ENCODE results near the gene PNKD.

PNKD gene

DNA sequence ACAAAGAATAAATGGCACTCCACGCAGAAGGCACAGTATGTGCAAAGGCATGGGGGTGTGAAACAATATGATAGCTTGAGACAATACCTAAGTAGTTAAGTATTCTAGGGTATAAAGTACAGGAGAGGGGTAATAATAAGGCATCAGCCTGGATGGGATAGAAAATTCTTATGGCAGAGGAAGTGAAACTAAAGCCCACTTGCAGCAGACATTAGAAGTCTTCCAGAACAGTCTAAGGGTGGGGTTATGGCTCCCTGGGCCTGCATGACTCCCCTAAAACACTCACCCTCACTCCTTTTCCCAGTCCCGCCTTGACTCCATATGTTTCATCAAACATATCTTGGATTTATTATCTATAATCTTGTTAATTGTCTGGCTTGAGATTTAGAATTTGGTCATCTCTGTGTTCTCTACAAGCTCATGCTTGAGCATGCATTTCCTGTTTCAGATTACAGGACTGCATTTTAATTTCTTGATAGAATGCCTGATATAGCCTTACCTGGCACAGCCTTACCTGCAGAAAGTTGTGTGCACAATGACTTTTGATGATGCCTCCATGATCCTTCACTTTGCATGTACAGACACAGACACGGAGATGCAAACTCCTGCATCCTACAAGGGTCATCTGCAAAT lies 50.5 kb downstream of the PNKD start:
- no peak for DNase-seq

DNA sequence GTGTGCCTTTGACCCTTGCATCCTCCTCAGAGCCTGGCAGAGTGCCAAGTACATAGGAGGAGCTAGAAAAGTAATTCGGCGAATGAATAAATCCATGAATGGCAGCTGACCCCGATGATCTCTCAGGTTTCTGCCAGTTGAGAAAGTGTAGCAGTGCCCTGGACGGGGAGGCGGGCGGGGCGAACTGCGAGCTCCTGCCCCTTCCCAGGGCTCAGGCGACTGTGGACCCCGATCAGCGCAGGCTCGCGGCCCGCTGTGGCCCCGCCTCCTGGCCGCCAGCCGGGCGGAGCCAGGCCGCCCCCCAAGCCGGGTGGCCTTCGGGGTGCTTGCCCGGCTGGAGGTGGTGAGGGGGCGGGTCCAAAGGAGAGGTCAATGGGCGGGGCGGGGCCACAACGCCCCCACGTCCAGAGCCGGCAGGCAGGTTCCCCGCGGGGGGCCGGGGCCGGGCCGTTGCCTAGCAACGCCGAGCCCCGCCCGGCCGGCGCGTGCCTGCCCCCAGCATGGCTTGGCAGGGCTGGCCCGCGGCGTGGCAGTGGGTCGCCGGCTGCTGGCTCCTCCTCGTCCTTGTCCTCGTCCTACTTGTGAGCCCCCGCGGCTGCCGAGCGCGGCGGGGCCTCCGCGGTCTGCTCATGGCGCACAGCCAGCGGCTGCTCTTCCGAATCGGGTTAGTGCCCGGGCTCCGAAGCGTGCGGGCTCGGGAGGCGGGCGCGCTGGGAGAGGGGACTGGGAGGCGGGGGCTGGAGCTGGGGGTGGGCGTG lies 52.6 kb downstream of the PNKD start:
- DNase-seq: peak; percentile 87

- DNase-seq: peak; percentile 69
These were observed 53.5 kb downstream of the PNKD start for GRCh38 chr2:218323526-218324472.

GRCh38 chr2:218325566-218326160 lies 55.3 kb downstream of the PNKD start:
- DNase-seq: no peak

GRCh38 chr2:218326315-218326714 lies 56.0 kb downstream of the PNKD start:
- no peak for DNase-seq

- DNase-seq: no peak
These were observed 57.3 kb downstream of the PNKD start for GRCh38 chr2:218327451-218328210.

DNA sequence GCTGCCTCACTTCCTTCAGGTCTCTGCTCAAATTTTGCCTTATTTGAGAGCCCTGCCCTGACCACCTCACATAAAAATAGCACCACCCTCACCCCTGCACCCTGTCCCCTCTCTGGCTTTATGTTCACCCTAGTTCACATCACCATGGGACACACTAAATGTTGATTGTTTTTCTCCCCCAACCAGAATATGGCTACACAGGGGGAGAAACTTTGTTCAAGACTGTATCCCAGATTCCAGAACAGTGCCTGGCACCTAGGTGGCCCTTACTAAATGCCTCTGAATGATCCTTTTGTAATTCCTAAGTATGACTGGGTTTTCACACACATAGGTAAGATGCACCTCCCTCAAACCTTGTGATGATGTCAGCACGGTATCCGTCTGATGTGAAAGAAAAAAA lies 58.0 kb downstream of the PNKD start:
- no peak for DNase-seq

DNA sequence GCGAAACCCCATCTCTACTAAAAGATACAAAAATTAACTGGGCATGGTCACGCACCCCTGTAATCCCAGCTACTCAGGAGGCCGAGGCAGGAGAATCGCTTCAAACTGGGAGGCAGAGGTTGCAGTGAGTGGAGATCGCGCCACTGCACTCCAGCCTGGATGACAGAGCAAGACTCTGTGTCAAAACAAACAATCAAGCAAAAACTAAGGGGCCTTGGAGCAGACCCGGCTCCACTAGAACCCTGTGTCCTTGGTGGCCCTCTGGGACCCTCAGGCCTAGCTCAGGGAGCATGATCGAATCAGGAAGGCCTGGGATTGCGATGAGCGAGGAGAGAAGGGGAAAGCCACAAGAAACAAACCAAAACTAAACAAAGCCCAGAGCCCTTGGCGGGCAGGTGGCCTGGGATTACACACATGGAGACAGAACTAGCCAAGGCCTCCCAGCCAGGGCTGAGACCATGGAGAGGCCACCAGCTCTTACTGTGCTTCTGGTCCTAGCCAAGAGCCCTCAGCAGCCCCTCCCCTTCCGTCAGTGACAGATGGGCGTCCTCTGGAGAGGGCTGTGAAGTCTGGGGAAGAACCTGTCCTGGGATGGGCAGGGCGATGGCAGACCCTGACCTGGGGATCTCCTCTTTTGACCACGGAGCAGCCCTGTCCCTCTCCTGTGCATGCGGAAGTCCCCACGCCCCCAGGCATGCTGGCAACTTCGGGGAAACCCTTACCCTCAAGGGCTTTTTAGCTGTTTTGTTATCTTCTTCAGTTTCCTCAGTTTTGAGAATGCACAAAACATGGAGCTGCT lies 58.9 kb downstream of the PNKD start:
- no peak for DNase-seq

- no peak for DNase-seq
These were observed 59.7 kb downstream of the PNKD start for GRCh38 chr2:218329826-218330593.

DNA sequence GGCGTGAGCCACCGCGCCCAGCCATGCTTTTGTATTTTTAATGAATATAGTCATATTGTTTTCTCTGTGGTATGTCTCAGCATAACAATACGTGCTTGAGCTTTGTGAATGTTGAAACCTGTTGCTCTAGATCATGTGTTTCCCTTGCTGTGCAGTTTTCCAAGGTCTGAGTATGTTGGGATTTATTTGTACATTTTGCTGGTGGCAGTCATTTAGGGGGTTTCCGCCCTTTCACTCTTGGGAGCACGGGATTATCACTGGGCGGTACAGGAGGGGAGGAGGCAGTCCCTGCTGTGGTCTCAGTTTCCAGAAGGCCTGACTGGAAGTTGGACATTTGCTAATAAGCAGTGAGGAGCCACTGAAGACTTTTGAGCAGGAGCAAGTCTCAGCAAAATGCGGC lies 61.4 kb downstream of the PNKD start:
- DNase-seq: no peak

DNA sequence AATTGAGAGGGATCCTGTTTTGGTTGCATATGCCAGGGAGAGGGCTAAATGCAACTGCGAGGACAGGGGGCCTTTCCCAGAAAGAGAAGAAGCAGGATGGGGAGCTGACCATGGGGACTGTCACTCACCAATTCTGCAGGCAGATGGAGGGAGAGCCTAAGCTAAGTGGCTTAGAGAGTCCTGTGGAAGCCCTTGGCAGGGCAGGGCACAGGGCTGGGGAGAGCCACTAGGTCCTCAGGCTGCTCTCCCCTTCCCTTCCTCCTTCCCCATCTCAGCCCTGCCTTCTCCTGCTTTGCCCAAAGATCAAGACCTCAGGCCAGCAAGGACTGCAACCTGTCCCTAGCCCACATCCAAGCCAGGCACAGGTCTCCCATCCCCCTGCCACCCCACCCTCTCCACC lies 62.0 kb downstream of the PNKD start:
- no peak for DNase-seq

DNA sequence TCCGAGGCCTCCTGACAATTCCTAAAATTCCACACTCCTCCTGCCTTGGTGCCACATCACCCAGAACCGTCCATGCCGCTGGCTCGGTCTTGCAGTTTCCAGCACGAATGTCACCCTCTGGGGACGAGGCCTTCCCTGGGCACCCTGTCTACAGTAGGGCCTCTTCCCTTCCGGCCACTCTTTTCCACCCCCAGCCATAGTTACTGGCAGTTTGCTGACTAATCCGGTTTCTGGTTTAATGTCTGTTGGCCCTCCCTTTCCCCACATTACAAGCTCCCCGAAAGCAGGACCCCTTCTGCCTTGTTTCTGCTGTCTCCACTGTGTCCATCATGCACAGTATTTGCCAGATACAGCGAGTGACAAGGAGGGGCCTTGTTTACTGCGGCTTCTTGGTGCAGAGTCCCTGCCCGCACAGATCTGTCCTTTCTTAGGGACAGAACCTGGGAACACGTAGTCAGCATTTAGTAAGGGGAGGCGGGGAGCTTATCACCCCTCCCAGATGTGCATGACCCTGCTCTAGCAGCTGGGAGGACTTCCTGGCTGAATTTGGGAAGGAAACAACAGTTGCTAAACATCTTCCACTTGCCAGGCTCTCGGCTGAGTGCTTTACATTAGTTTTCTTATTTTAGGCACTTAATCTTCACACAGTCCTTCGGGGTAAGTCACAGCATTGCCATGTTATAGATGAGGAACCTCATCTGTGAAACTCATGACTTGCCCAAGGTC lies 62.8 kb downstream of the PNKD start:
- DNase-seq: peak; percentile 55

- no peak for DNase-seq
These were observed 64.2 kb downstream of the PNKD start for GRCh38 chr2:218334531-218334930.

DNA sequence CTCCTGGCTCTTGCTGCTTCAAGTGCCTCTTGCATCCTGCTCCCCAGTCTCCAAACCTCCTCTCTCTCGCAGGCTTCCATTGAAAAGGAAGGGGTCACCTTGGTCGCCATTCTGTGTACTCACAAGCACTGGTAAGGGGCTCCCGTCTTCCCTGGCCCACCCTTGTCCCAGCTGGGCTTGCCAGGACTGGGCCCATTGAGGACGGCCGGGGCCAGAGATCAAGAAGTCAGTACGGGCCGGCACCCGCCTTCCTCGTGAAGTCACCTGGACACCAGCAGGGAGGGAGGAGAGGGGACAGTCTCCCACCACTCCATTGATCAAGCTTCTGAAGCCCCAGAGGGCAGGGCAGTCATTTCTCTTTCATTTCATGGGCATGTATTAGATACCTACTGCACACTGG lies 70.3 kb downstream of the PNKD start:
- DNase-seq: no peak

DNA sequence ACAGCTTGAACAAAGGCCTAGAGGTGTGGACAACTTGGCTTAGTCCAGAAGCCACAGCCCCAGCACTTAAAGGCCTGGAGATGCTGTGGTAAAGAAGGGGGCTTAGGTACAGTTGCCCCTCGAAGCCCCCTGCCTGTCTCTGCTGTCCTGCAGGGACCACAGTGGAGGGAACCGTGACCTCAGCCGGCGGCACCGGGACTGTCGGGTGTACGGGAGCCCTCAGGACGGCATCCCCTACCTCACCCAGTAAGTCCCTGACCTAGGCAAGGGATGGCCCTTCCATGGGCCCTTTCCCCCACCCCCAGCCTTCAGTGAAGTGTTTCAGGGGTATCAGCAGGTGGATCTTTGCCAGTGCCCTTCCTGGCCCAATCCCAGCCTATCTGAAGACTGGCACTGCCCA lies 71.1 kb downstream of the PNKD start:
- no peak for DNase-seq

DNA sequence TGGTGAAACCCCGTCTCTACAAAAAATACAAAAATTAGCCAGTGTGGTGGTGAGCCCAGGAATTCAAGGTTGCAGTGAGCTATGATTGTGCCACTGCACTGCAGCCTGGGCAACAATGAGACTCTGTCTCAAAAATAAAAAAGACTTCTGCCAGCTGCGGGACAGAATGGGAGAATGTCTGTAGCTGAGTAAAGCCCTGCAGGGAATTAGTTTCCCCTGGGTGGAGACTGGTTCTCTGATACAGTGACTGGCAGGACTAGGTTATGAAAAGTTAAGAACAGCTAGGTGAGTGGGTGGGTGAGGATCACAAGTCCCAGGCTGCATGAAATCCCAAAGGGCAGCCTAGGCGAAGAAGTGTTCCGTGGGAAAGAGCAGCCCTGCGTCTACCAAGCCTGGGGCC lies 72.5 kb downstream of the PNKD start:
- no peak for DNase-seq

DNA sequence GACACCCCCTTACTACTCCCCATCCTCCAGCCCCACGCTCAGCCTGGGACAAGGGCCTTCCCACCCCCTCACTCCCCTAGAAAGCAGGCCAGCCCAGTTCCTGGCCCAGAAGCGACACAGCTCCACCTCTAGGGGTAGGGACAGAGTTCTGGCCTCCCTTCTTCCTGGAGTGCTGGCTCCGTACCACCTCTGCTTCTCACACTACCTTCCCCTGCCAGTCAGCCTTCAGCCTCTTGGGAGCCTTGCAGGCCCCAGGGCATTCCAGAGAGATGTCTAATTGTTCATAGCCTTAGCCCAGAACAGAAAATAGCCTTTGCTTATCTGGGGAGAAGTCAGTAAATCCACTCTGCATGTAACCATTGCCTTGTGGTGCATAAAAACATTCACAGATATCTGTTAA lies 73.3 kb downstream of the PNKD start:
- DNase-seq: no peak

DNA sequence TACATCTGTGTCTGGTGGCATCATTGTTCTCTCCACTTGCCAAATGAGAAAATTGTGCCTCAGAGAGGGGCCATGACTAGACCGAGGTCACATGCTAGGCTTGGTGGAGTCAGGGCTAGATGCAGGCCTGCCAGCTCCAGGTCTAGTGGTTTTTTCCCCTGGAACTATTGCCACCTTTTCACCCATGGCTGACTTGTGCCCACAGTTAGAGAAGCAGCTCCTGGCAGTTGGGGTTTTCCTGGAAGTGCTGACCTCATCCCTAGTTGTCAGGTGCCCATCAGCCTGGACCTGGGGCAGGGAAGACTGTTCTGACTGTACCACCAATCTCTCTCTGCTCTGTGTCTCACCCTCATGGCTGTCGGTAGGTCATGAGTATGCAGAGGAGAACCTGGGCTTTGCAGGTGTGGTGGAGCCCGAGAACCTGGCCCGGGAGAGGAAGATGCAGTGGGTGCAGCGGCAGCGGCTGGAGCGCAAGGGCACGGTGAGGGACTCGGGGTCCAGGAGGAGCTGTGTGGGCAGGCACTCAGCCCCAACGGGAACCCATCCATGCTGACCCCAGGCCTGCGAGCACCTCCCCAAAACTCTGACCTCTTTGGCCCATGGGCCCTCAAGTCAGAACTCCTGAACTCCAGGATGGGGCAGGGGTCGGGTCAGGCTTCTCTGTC lies 73.9 kb downstream of the PNKD start:
- DNase-seq: no peak

- no peak for DNase-seq
These were observed 74.6 kb downstream of the PNKD start for GRCh38 chr2:218344755-218345417.
